Tibial nerve (tissue), 4 donors: Measurements from ENCODE around the gene BNC1.

Experiments used
- CTCF ChIP-seq, 5 experiments: fragments of 200-600 bp in 3 of 5; fragments of 450-650 bp in 2 of 5; sonication (generic) in 3 of 5; IDR thresholded peaks; one replicate each; pipeline ENCODE4 v1.5.1; 2016 to 2019; ENCODE audit warnings: antibody characterized with exemption in 5 of 5, mild to moderate bottlenecking in 3 of 5, moderate library complexity in 2 of 5
- EP300 ChIP-seq, 2 donors: sonication (generic); formaldehyde crosslinking; IDR thresholded peaks; one replicate each; pipeline ENCODE4 v1.6.1; 2017; ENCODE audit warnings: antibody characterized with exemption in 2 of 2, mild to moderate bottlenecking in 1 of 2

- TF ChIP-seq CTCF (IDR thresholded peaks at IDR 0.05) (no peak), EP300 (IDR thresholded peaks at IDR 0.05) (no peak)
Observed at GRCh38 chr15:83283138-83283812, 1.2 kb downstream of the BNC1 start.
